Activated T-cell treated with anti-CD3 and anti-CD28 coated beads for 24 hours (primary cell): ENCODE results near the gene TBCE.
"Not testable (repeated sequence)": the region's sequence is repeated elsewhere in the genome, so short reads cannot be mapped to it uniquely, and the experiment has no call there.

Experiments
- DNase-seq: peaks from one replicate; pipeline ENCODE4 v3.0.0-alpha.2; 2020; ENCODE audit warnings: low read depth

The TBCE gene

DNA sequence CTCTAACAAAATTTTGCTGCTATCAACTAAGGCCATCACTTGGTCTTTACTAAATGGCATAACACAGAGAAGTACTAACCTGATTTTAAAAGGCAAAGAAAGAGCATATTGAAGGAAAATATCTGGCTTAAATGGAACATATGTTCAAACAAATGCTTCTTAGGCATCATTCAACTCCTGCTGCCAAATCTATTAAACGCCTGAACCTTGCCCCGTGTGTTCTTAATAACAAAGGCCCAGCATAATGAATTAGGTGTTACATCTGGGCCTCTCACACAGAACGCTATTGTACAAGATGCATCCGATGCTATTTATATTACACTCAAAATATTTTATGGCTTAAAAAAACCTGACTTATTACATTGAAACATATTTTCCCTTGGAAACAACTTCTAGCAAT is 88.6 kb downstream of the TBCE start:
- no peak for DNase-seq

- DNase-seq: not testable (repeated sequence)
Measured at GRCh38 chr1:235457856-235458255, 90.6 kb downstream of the TBCE start.

- no peak for DNase-seq
Measured at GRCh38 chr1:235460770-235461169, 93.5 kb downstream of the TBCE start.

- no peak for DNase-seq
Measured at GRCh38 chr1:235461954-235462353, 94.7 kb downstream of the TBCE start.

- DNase-seq: not testable (repeated sequence)
Measured at GRCh38 chr1:235462832-235463231, 95.6 kb downstream of the TBCE start.

GRCh38 chr1:235465066-235465465 is 97.8 kb downstream of the TBCE start:
- no peak for DNase-seq

- no peak for DNase-seq
Measured at GRCh38 chr1:235468004-235468403, 100.8 kb downstream of the TBCE start.

DNA sequence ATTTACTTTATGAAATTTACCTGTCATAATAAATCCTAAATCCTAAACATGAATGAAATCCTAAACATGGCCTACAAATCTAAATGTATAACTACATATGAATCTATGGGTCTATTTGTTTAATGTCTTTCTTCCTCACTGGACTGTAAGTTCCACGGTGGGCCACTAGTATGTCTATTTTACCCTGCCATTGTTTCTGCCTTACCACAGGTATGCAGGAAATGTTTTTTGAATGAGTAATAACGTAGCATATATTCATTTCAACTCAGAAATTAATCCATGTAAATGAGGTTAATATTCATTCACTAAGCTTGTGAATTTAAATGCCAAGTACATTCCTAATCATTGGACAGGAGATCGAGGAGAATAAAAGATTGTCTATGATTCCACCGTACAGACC is 101.7 kb downstream of the TBCE start:
- no peak for DNase-seq

DNA sequence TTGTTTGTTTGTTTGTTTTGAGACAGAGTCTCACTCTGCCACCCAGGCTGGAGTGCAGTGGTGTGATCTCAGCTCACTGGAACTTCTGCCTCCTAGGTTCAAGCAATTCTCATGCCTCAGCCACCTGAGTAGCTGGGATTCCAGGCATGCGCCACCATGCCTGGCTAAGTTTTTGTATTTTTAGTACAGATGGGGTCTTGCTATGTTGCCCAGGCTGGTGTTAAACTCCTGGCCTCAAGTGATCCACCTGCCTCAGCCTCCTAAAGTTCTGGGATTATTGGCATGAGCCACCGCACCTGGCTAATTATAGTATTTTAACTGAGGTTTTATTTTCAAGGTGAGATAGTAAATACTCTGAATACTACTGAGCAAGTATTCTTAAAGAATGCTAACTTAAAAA is 102.7 kb downstream of the TBCE start:
- not testable (repeated sequence) for DNase-seq

- no peak for DNase-seq
Measured at GRCh38 chr1:235470741-235471439, 103.7 kb downstream of the TBCE start.

GRCh38 chr1:235473806-235474205 is 106.6 kb downstream of the TBCE start:
- no peak for DNase-seq

- DNase-seq: no peak
Measured at GRCh38 chr1:235483090-235483489, 115.9 kb downstream of the TBCE start.

DNA sequence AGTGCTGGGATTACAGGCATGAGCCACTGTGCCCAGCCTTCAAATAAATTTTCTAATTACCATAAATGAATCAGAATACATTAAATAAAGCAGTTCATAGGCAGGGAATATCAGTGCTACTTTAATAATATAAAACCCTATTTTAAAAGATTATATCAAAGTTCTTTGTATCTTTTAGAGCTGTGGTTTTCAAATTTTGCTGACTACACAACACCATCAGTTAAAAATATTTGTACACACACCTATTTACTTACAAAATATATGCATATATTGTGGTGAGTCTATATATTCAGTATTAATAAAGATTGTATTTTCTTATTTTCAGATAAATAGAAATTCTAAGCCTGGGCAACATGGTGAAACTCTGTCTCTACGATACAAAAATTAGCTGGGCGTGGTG is 118.3 kb downstream of the TBCE start:
- no peak for DNase-seq

DNA sequence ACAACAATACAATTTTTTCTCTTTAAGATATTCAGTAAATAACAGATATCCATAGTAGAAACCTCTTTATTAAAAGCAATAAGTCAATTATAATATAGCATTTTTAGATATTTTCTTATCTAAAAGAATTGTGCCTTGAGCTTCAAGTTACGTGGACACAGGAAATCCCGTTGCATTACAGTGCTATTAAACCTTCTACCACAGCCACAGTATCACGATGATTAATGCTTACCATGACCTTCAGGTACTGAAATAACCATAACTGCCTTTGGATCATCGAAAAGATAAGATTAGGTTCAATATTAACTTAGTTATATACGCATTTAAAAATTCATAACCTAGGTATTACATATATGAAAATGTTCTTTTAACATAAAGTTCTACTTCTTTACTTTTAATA is 119.1 kb downstream of the TBCE start:
- DNase-seq: no peak

DNA sequence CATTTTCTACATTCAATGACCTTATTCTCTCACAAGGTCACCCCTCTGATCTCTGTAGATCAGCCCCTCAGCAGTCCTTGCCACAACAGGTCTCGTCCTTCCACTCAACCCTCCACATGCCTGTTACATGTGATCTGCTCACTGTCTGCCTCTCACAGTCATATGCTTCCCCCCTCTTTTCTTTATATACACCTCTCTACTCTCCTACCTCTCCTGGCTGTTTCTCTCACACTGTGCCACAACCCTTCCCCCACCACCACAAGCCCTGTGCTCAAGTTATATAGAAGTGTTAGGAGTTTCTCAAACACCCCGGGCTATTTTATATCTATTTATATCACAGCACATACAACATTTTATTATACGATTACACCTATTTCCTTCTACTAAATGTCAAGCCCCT is 124.4 kb downstream of the TBCE start:
- DNase-seq: no peak

GRCh38 chr1:235494531-235494930 is 127.3 kb downstream of the TBCE start:
- DNase-seq: no peak

- DNase-seq: no peak
Measured at GRCh38 chr1:235495030-235495429, 127.8 kb downstream of the TBCE start.

- no peak for DNase-seq
Measured at GRCh38 chr1:235495551-235495950, 128.3 kb downstream of the TBCE start.

DNA sequence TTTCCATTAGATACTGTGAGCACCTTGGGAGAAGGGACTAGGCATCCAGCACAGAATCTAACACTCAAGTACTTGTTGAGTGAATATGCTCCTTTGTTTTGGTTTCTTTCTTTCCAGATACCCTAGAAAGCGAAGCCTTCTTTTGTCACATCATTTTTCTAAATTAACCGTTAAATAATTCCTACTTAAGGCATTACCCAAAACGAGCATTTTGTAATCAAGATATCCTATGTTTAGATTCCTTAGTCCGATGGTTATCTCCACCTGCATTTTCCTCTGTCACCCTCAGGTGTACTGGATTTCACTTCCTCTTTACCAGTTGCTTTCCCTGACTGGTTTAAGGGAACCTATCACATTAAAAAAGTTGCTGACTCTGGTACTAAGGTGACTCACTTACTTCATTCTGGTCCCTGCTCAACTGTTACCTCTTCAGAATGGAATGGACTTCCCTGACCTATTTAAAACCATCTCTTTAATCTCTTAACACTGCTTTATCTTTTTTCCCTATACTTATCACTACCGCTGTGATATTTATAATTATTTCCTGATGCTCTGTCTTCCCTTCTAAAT is 133.8 kb downstream of the TBCE start:
- no peak for DNase-seq
